Measurements from ENCODE around the gene CTNNA1. TPM values are rescaled to one million over a fixed set of nuclear protein-coding genes. Genes with fewer than 3 reads are reported as not detected.

The CTNNA1 gene
- total RNA-seq, 1 donor from 2014 or later = 495 TPM

- TF ChIP-seq, protein P1, sequence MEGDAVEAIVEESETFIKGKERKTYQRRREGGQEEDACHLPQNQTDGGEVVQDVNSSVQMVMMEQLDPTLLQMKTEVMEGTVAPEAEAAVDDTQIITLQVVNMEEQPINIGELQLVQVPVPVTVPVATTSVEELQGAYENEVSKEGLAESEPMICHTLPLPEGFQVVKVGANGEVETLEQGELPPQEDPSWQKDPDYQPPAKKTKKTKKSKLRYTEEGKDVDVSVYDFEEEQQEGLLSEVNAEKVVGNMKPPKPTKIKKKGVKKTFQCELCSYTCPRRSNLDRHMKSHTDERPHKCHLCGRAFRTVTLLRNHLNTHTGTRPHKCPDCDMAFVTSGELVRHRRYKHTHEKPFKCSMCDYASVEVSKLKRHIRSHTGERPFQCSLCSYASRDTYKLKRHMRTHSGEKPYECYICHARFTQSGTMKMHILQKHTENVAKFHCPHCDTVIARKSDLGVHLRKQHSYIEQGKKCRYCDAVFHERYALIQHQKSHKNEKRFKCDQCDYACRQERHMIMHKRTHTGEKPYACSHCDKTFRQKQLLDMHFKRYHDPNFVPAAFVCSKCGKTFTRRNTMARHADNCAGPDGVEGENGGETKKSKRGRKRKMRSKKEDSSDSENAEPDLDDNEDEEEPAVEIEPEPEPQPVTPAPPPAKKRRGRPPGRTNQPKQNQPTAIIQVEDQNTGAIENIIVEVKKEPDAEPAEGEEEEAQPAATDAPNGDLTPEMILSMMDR (IDR thresholded peaks at IDR 0.05; ENCODE audit: insufficient read depth, low read length, severe bottlenecking) = no peak
- no peaks in the 10 kb centered on the region for H3K27me3 ChIP-seq (ENCODE audit: control insufficient read depth, insufficient read depth, low read length)
- H3K4me3 ChIP-seq (ENCODE audit: low read depth, low read length) = no peak overlapping the region
- FAIRE-seq = no peak
- no peaks in the 10 kb centered on the region for H3K36me3 ChIP-seq (ENCODE audit: control insufficient read depth, insufficient read depth, low read length)
- no peak for DNase-seq (ENCODE audit: low read depth)
These were observed 208.0 kb downstream of the CTNNA1 start for GRCh38 chr5:138961221-138961620.

DNA sequence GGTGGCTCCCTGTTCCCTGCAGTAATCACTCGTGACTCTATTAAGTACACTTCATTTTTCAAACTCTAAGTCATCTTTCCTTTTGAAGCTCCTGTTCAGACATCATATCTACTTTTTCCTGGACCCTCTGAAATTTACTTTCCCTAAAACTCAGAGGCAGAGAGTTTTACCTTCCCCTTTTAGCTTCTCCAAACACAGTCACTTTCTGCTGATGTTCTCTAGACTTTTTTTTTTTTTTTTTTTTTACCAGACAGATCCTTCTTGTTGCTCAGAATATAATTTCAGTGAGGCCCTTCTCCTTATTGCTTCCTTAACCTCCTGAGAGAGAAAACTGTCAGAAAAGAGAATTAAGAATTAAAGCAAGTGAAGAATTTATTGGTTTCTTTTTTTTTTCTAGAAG is 208.5 kb downstream of the CTNNA1 start:
- Histone ChIP-seq H3K36me3 (ENCODE audit: control insufficient read depth, insufficient read depth, low read length) (no peaks in the 10 kb centered on the region), H3K4me3 (ENCODE audit: low read depth, low read length) (no peak overlapping the region), H3K27me3 (ENCODE audit: control insufficient read depth, insufficient read depth, low read length) (no peaks in the 10 kb centered on the region)
- TF ChIP-seq, protein P1 (IDR thresholded peaks at IDR 0.05; ENCODE audit: insufficient read depth, low read length, severe bottlenecking) = no peak
- DNase-seq (ENCODE audit: low read depth) (no peak), FAIRE-seq (no peak)

- TF ChIP-seq, protein P1 (IDR thresholded peaks at IDR 0.05; ENCODE audit: insufficient read depth, low read length, severe bottlenecking) = no peak
- H3K36me3 ChIP-seq (ENCODE audit: control insufficient read depth, insufficient read depth, low read length) = no peaks in the 10 kb centered on the region
- no peak overlapping the region for H3K4me3 ChIP-seq (ENCODE audit: low read depth, low read length)
- no peaks in the 10 kb centered on the region for H3K27me3 ChIP-seq (ENCODE audit: control insufficient read depth, insufficient read depth, low read length)
- DNase-seq (ENCODE audit: low read depth) (no peak), FAIRE-seq (no peak)
These were observed 209.6 kb downstream of the CTNNA1 start for GRCh38 chr5:138962614-138963370.

GRCh38 chr5:138963763-138964371 is 210.6 kb downstream of the CTNNA1 start:
- DNase-seq (ENCODE audit: low read depth) (no peak), FAIRE-seq (no peak)
- Histone ChIP-seq H3K4me3 (ENCODE audit: low read depth, low read length) (no peak overlapping the region), H3K27me3 (ENCODE audit: control insufficient read depth, insufficient read depth, low read length) (no peaks in the 10 kb centered on the region), H3K36me3 (ENCODE audit: control insufficient read depth, insufficient read depth, low read length) (no peaks in the 10 kb centered on the region)
- TF ChIP-seq, protein P1 (IDR thresholded peaks at IDR 0.05; ENCODE audit: insufficient read depth, low read length, severe bottlenecking) = no peak

DNA sequence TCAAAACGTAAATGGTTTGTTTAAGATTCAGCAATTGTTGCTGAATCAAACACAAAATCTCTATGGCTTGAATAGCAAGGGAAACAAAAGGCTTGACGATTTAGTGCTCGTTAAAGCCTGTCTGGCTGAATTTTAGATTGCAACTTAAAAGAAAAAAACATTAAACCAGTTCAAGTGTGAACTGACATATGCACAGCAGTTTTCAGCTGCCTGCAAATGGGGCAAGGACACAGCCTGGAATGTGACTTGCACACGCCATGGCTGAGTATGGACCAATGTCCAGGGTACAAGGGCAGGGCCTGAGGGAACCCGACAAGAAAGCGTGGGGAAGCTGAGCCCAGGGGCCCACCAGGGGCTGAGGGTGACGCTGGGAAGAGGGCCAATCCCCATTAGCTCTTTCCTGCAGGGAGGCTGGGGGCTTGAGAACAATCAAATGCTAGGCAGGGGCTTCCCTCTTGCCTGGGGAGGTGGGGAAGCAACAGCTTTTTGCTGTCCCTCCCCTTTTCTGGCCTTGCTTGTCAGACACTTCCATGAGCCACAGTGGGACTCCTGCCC is 211.5 kb downstream of the CTNNA1 start:
- Histone ChIP-seq H3K27me3 (ENCODE audit: control insufficient read depth, insufficient read depth, low read length) (no peaks in the 10 kb centered on the region), H3K4me3 (ENCODE audit: low read depth, low read length) (no peak overlapping the region), H3K36me3 (ENCODE audit: control insufficient read depth, insufficient read depth, low read length) (no peaks in the 10 kb centered on the region)
- DNase-seq (ENCODE audit: low read depth) = no peak
- no peak for FAIRE-seq
- TF ChIP-seq, protein P1 (IDR thresholded peaks at IDR 0.05; ENCODE audit: insufficient read depth, low read length, severe bottlenecking) = no peak
